G401.6 (cell line): ENCODE results near the gene CISD2.

Experiments
- FAIRE-seq: peaks from 2 replicates; lab custom pipeline; 2012; peaks lifted over from hg19 to GRCh38; lab: Jason Lieb, UNC

CISD2 gene, protein sequence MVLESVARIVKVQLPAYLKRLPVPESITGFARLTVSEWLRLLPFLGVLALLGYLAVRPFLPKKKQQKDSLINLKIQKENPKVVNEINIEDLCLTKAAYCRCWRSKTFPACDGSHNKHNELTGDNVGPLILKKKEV

DNA sequence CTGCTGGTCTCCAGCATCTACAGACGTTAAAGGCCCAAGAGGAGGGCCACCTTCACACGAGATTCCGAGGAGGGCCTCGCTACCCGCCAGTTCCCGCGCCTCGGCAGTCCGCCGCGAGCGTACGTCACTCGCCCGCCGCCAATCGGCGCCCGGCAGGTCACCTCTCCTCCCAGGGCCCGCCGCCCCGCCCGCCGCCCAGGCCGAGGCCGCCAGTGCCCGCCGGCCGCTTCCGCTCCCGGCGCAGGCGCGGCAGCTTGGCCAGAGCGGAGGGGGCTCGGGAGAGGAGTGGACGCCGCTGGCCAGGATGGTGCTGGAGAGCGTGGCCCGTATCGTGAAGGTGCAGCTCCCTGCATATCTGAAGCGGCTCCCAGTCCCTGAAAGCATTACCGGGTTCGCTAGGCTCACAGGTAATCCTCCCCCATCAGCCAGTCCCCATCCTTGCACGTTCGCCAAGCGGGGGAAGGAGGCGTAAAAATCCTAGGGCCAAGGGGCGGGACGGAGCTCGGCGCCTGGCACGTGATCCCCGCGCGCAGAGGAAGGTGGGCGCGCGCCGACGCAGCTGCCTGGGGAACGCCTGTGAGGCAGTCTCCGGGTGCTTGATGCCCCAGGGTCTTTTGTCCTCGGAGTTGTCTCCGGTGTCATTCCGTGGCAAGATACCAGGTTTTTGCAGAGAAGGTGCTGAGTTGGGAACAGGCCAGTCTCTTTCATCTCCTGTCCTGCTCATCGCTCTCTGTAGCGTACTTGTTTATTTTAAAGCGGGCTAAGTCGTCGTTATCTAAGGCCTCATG lies at the start of gene CISD2:
Gene CISD2 (plus strand): TSS at position 212 of the 788 bp plus-strand sequence. CDS start 93 bp downstream, at position 305.
- peak; percentile 75 for FAIRE-seq

DNA sequence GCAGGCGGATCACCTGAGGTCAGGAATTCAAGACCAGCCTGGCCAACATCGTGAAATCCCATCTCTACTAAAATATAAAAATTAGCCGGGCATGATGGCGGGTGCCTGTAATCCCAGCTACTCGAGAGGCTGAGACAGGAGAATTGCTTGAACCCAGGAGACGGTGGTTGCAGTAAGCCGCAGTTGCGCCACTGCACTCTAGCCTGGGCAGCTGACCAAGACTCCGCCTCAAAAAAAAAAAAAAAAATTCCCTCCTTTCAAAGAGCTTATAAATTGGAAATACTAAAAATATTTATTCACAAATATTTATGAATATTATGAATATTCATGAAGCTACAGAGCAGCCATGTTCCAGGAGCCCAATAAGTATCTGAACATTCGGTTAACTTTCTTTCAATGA lies 49.7 kb upstream of the CISD2 start:
- FAIRE-seq: peak; percentile 40

DNA sequence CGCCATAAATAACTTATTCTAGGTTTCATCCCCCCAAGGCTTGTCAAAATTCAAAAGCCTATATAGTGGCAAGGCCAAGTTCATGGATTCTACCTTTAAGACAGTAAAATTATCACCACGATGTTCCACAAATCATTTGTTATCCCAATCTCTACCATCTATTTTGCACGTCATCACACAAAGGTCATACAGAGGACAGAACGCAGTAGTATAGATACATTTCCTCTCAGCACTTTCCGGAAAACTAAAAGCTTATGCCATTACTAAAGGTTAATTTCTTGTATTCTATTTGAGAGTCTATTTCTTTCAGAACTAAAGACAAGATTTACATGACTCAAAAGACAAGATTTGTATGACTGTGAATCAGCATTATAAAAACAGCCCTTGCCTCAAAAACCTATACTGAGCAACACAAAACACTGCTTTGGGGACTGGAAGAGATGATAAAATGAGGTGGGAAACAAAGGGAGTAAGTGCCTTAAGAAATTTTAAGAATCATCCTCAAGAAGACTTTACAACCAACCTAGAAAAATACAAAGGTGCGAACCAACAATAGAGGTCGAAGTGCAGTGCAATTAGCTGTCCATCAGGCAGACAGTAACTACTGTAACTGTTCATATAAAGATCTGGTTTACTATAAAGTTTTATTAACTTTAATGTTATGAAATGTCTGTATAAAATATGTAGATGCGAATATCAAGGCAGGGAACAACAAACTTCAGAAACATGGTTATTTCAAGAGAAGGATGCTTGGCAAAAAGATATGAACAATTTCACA lies 49.0 kb upstream of the CISD2 start:
- no peak for FAIRE-seq

DNA sequence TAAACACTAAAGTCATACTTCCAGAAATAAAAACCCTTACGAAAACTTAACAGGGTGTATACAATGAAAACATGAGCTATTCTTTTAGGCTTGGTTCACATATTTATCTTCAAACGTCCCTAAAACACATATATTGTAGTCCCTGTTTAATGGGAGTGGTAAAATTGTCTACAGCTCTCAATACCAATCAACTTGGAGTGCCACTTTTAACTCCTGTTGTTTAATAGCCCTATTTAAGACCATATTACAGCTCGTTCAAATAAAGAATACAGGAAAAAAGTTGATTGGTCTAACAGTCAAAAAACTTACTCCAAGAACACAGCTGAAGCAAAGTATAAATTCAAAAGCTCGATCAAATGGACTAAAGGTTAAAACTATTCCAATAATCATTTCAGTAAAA lies 45.3 kb upstream of the CISD2 start:
- FAIRE-seq: no peak

DNA sequence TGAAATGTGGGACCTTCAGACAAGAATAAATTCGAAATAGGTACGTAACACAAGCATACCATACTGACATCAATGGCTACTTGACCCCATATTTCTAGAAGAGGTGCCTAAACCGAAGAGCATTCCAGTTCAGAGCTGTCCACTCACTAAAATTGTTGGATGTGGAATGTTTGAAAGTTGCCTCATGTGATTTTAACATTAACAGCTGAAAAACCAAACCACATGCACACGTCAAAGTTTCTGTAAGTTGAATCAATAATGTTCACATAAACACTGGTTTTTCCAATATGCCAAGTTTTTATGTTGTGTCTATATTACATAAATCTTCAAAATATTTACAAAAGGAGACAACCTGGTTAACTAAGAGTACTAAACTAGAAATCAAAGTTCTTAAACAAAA lies 44.9 kb upstream of the CISD2 start:
- peak; percentile 11 for FAIRE-seq

DNA sequence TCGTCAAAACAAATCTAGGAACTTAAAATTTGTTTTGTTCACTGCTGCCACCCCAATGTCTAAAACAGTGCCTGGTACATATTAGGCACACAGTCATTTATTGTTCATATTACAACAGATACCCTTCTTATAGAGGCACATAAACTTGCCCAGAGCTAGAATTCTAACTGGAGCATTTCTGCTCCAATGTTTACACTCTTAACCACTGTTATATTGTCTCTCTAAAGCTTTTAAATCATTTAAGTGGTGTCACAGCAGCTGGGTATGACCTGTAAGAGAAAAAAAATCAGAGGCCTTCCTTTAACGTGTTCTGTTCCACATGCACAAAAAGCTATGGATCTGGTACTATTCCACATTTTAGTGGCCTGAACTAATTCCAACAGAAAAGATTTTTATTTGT lies 44.4 kb upstream of the CISD2 start:
- FAIRE-seq: no peak

DNA sequence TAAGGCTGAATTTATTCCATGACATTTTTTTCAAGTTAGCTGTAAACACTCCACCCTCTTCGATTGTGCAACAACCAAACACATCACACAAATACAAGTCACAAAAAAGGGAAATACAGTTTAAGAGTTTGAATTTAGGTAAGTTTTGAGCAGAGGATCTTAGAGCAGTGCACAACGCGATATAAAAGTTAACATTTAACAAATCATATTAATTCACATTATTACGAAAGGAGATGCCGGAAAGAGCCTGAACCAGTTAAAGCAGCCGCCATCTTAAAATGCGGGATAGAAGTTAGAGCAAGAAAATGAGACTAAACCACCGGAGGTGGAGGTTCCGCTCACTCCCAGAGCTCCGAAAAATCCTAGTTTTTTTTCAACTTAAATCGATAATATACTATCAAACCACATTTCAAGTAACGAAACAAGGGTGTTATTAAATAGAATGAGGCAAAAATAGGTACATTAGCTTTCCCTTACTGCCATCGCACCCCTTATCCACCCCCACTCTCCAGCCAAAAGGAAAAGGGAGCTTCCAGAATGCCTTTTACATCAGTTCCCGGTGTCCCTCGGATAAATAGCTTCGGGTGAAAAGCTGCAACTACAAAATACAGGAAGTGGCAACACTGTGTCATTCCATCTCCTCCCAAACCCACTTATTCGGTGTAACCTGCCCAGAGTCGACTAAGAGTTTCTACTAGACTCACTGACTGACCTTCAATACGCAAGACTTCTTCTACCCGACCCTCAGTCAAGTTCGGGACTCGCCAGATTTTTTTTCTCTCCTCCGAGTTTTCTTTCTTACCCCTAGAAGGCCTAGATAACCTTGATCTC lies 43.3 kb upstream of the CISD2 start:
- peak; percentile 87 for FAIRE-seq

DNA sequence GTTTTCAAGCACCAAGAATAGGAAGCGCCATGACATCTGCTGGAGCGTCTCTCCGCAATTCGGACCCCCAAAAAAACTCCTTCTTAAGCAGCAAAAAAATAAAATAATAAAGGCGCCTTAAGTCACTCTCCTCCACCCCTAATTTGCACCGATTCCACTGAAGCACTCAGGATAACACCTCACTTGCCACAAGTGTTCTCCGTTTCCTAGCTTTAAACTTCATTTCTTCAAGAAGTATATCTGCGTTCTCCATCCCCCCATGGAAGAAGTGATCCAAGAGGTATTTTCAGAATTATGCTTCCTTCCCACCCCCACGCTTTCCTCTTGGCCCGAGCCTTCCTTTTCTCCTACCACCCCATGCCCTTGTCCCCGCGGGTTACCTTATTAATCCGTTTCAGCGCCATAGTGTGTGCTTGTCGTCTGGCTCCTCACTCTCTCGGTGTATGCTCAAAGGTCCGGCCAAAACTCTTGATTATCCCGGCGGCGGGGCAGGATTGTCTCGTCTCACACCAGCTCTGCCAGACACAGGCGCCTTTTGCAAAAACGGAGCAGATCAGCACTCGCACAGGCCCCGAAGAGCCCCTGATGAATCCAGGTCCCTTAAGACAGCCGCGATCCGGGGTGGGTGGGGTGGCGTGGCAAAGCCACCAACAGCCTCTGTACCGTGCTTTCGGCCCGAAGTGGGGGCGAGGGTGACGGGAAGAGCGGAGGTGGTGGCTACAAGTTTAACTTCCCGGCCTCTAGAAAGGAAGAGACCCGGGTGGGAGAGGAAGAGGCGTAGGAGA lies 42.5 kb upstream of the CISD2 start:
- no peak for FAIRE-seq

DNA sequence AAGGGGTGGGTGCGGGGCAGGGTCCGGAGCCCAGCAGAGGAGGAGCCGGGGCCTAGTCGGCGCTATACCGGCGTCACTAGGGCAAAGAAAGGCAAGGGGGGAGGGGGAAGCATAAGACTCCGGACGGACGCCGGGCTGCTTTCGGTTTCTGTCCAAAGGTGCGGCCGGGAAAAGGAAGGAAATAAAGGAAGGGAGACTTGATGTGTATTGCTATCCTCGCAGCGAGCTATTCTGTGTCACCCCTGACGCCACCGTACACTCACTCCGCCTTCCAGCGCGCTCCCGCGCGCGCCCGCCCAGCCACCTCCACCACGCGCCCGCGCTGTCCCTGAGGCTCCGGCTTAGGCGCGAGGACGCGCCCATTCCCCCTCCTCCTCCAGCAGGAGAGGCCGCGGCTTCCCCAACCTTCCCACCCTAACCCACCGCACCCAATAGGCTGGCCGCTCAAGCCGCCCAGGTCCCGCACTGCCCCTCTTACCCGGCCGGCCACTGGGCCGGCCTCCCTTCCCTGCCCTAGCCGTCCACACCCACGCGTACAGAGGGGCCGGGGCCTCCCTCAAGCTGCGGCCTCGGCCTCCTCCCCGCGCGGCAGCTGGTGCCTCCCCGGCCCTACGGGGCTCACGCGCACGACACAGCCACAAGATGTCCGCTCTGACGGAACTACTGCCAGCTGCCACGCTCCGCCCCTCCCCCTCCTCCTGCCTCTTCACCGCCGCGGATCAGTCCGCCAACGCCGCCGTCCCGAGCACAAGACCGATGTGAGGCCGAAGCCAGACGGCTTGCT lies 41.7 kb upstream of the CISD2 start, which contains the start of gene UBE2D3:
Gene UBE2D3 (minus strand): TSS at position 662 of the 784 bp plus-strand sequence. CDS start 1,043 bp downstream, outside the sequence.
- FAIRE-seq: no peak

DNA sequence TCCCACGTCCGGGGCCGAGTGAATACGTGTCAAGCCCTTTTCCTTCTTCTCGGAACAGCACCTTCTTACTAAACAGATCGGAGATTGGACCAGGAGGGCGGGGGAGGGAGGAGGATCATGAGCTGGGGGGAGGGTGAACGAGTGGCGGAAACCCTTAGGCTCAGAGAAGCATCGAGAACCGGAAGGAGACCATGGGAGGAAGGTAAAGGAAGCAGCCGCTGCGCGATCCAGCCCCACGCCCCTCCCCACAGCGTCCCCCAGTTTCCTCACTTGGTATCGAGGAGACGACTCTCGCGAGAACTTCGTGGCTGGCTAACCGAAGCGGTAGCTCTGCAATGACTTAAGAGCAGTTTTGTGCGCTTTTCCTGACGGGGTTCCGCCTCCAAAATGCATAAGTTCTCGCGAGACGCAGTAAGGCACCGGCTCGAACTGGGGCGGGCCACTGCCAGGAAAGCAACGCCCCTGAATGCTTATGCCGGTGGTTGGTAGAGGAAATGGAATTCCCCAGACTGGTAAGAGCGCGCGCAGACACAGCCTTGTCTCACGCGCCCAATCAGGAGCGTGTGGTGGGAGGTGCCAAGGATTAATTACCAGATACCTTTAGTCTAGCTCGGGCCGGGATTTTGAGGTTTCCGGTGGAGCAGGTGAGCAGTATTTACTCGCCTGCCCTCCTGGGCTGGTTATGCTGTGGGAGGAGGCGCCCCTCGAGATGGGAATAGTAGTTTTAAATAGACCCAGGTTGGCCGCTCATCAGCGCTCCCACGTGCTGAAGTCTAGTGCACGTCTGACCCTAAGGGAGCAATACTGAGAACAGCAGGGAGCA lies 40.9 kb upstream of the CISD2 start:
- FAIRE-seq: peak; percentile 99

DNA sequence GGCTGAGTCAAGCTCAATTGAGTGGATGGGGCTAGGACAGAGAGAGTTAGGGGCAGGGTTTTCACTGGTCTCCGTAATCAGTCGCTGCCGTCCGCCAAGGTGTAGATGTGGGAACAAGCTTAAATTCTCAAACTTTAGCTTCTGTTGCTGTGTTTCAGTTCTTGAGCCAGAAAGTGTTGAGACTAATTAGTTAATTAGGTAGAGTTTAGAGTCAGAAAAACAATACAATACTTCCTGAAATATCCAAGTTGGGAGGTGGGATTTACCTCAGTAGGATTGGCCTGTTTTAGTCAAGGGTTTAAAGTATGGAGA lies 40.3 kb upstream of the CISD2 start:
- FAIRE-seq: no peak

DNA sequence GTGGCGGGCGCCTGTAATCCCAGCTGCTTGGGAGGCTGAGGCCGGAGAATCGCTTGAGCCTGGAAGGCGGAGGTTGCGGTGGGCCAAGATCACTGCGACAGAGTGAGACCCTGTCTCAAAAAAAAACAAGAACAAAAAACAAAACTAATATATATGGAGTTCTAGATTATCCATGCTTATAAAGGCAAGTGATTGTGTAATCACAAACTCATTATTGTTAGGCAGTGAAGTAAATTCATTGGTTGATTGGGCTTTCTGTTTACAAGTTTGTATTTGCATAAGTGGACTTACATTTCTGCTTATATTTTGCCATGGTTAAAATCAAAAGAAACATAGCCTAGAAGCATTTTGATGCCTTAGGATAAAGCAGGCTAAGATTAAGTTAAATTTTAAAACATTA lies 39.0 kb upstream of the CISD2 start:
- no peak for FAIRE-seq

DNA sequence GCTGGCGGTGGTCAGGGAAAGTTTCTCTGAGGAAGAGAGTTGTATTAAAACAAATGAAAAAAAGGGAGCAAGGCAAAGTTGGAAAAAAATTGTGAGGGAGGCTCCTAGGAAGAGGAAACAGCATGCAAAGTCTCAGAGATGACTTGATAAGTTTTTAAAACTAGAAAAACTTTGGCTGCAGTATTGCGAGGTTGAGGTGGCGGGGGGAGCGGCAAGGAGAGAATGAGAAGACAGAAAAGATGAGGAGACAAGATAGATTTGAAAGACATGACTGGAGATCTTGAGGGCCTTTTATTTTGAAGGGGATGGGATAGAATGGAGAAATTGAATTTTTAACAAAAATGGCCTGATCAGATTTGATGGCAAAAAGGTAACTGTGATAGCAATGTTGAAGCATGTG lies 36.7 kb upstream of the CISD2 start:
- no peak for FAIRE-seq

DNA sequence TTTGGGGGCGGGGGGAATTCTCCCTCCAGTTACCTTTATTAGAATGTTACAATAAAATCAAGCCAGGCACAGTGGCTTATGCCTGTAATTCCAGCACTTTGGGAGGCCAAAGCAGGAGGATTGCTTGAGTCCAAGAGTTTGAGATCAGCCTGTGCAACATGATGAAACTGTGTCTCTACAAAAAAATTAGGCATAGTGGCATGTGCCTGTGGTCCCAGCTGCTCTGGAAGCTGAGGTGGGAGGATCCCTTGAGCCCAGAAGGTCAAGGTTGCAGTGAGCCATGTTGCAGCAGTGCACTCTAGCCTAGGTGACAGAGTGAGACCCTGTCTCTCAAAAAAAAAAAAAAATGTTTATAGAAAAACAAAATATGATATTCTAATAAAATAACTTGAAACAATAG lies 36.1 kb upstream of the CISD2 start:
- FAIRE-seq: no peak

DNA sequence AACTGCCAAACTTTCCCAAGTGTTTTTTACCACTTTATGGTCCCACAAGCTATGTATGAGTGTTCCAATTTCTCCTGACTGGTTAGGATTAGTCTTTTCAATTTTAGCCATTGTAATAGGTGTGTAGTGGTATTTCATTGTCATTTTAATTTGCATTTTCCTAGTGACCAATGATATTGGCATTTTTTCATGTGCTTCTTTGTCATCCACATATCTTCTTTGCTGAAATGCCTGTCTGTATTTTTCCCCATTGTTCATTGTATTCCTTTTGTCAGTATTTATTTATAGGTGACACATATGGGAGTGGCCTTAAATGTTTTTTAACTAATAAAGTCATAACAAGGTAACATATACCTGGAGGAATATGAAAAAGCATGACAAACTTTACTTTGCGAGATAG lies 32.2 kb upstream of the CISD2 start:
- no peak for FAIRE-seq

DNA sequence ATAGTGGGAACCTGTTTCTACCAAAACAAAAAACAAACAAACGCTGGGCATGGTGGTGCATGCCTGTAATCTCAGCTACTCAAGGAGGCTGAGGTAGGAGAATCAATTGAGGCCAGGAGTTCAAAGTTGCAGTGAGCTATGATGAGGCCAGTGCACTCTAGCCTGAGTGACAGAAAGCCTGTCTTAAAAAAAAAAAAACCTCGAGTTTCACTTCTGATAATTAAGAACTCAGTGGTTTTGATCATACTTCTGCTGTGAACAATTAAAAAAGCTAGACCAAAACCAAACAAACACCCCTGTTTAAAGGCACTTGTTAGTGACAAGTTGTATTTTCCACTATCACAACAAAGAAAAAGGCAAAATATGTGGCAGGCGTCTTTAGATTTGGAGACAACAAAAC lies 26.4 kb upstream of the CISD2 start:
- FAIRE-seq: no peak

DNA sequence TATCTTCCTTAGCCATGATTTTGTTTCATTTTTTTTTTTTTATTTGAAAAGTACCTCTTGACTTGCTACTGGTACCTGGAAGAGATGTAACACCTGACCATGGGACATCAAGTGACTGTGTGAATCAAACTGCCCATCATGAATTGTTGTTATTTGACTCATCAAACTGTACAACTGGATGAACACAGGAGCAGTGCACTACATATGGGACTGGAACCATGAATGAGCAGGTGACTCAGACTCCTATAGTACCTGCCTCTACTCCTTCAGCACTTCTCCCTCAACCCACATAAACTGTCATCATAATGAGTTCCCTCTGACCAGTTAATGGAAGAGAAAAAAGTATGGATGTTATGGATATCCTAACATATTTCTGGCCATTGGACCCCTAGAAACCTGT lies 25.5 kb upstream of the CISD2 start:
- FAIRE-seq: no peak

DNA sequence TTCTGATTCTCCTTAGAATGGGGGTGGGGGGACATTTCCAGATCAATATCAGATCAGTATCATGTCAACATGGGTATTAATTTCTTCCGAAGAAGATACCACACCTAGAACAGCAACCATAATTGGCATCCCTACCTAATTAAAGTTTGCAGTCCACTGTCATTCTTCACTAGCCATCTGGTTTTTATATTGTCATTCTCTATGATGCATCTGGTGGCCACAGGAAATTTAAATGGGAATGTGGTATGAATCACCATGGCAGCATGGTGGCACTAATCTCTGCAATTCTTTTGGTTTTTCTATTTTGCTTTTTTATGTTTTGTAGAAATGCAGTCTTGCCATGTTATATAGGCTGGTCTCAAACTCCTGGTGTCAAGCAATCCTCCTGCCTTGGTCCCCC lies 24.9 kb upstream of the CISD2 start:
- FAIRE-seq: no peak

DNA sequence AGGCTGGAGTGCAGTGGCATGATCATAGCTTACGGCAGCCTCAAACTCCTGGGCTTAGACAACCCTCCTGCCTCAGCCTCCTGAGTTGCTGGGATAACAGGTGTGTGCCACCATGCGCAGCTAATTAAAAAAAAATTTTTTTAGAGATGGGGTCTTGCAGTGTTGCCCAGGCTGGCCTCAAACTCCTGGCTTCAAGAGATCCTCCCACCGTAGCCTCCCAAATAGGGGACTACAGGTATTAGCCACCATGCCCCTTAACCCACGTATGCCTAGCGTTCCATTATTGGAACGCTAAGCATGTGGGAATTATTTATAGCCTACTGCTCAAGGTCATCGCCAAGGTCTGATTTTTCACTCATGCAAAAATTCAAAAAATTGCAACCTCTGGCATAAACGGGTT lies 21.1 kb upstream of the CISD2 start:
- no peak for FAIRE-seq

DNA sequence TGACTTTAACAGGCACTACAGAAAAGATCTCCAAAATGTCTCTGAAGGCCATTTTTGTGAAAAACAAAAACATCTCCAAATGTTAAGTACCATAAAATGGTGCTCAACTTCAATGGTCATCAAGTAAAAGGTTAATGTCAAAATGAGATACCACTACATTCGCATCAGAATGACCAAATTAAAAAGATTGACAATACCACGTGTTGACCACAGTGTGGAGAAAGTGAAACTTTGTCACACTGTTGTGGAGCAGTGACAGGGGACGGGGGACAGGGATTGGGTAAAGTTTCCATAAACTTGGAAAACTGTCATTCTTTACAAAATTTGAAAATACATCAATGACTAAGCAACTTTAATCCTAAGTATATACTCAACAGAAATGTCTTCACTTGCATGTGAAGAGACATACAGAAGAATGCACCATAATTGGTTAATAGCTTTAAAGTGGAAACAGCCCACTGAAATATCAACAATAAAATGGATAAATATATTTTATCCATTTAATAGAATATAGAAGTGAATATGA lies 19.1 kb upstream of the CISD2 start:
- FAIRE-seq: no peak
